NCI-H82 treated with DMSO at 0.1 percent for 48 hours (cell line): ENCODE measurements around the gene SUV39H2.
"Not testable (repeated sequence)": the region's sequence is repeated elsewhere in the genome, so short reads cannot be mapped to it uniquely, and the experiment has no call there.

Experiments used
- DNase-seq: peaks from one replicate; lab custom pipeline; 2025; ENCODE audit not compliant: unreplicated experiment; lab: John Stamatoyannopoulos, UW

Gene SUV39H2

DNA sequence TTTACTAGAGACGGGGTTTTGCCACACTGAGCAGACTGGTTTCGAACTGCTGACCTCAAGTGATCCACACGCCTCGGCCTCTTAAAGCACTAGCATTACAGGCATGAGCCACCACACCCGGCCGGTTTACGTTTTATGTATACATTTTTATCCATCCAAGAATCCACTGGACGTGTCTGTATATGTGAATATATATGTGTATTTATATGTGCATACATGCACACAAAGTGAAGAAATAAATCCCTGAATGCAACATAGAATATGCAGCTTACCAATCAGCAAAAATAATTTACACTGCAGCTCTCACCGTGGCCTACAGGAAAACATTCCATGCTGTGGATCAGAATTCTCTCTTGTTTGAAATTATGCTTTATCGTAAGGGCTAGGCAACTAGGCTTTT lies 51.9 kb downstream of the SUV39H2 start:
- DNase-seq, result no peak

DNA sequence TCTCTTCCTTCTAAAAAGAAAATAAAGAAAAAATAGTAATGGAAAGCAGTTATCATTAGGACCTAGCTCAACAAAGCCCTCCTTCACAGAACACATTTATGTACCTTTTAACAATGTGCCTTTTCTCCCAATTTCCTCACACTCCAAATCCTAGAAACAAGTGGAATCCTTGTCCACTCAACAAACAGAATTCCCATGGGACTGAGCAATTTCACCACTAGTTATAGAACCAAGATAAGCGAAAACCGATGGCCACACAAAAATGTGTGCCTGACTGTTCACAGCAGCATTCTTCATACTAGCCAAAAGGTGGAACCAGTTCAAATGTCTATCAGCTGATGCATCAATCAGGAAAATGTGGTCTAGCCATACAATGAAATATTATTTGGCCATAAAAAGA lies 57.9 kb downstream of the SUV39H2 start:
- no peak for DNase-seq

DNA sequence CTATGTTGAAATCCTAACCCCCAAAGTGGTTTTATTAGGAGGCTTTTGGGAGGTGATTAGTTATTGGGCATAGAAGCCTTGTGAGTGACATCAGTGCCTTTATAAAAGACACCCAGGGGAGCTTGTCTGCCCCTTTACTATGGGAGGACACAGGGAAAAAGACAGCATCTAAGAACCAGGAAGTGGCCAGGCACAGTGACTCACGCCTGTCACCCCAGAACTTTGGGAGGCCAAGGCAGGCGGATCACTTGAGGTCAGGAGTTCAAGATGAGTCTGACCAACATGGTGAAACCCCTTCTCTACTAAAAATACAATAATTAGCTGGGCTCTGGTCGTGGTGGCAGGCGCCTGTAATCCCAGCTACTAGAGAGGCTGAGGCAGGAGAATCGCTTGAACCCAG lies 60.3 kb downstream of the SUV39H2 start:
- not testable (repeated sequence) for DNase-seq

DNA sequence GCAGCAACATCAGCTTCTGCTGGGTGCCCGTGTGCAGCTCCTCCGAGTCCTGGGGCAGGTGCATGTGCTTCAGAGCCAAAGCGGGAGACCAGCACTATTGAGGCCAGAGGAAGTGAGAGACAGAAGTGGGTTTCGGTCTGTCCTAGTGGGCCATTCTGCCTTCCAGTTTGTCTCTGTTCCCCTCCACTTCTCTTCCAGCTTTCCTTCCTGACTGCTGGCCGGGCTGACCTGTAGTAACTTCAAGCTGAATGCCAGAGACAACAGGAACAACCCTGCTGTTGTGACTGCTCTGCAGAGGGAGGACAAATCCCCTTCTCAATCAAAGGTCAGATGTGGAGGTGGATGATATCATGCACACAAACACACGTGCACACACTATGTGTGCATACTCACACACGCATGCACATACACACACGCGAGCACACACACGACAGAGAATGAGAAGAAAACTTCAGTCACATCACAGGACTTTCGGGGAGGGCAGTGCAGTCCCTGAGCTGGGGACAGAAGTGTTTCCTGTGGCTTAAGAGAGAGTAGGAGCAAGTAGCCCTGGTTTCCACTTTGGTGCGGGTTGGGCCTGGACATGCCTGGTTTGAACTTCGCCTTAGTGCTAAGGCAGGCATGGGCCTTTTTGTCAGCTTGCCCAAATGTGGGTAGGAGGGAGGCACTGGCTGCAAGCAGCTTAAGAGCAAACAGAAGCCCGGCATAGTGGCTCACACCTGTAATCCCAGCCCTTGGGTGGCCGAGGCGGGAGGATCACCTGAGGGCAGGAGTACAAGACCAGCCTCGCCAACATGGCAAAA lies 63.7 kb downstream of the SUV39H2 start:
- not testable (repeated sequence) for DNase-seq

DNA sequence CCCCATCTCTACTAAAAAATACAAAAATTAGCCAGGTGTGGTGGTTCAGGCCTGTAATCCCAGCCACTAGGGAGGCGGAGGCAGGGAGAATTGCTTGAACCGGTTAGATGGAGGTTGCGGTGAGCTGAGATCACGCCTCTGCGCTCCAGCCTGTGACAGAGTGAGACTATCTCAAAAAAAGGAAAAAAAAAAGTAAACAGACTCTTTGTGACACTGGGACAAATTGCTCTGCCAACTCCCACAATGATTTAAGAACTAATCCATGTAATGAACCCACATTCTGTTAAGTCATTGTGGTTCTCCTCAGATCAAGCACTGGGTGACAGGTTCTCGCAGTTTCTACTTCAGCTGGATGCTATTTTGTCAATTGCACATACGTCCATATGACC lies 64.3 kb downstream of the SUV39H2 start:
- DNase-seq, result not testable (repeated sequence)

DNA sequence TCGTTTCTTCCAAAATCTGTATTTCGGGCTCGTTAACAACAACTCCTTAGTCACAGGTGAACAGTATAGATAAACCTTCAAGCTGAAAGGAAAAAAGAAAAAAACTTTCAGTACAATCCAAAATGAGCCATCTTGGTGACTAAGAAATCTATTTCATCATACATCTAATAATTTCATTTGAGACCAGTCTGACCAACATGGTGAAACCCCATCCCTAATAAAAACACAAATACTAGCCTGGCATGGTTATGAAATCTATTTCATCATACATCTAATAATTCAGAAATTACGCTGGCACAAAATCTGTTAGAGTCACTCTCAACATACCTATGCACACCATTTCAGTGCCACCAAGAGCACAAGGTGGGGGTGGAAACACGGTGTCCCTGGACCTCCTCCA lies 66.4 kb downstream of the SUV39H2 start:
- DNase-seq, result no peak

DNA sequence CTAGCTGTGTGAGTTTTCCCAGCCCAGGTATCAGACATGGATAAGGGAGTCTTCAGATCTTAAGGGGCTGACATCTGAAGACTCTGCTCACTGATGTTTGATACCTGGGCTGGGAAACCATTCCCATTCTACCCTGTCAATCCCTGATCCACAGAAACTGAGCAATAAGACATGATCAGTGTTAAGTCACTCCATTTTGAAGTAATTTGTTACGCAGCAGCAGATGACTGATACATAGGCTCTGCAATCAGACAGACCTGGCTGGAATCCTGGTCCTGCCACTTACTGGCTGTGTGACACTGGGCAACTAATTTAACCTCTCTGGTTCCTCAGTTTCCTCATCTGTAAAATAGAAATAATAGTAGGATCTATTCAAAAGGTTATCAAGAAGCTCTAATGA lies 68.6 kb downstream of the SUV39H2 start:
- no peak for DNase-seq

DNA sequence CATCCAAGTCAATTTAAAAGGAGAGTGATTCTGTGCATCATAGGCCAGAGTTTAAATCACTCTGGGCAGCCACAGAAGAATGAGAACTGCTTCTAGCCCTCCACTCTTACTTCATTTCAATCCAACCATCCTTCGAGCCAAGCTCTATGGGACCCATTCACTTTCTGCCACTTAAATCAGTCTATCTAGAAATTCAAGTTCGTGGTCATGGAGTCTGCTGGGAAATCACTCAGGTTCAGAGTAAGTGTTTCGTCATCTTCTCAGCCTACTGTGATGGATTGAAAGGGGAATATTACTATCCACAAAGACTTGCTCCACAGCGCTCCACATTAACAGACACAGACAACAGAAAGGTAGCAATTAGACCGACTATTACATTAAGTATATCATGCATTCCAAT lies 70.6 kb downstream of the SUV39H2 start:
- DNase-seq, result no peak

DNA sequence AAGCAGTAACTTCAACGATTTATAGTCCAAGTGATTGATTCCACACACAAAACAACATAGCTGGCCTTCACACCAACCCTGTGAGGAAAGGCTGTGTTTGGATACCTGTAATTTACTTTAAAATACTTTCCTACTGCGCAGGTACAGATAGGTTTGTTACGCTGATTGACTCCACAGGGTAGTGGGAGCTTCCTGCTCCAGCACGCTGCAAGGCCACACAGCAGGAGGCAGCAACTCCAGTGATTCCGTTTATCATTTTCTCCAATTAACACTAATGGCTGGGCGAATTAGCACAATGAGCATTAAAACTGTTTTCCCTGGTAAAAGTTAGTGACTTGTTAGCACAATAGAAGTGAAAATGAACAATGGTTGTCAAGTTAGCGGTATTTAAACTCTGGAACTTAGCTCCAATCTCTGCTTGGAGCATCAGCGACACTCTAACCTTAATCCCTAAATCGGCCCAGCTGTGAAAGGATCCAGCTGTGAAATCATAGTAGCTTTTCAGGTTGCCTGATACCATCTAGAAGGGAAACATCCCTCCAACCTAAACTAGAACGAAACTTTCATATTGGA lies 74.3 kb downstream of the SUV39H2 start:
- no peak for DNase-seq

DNA sequence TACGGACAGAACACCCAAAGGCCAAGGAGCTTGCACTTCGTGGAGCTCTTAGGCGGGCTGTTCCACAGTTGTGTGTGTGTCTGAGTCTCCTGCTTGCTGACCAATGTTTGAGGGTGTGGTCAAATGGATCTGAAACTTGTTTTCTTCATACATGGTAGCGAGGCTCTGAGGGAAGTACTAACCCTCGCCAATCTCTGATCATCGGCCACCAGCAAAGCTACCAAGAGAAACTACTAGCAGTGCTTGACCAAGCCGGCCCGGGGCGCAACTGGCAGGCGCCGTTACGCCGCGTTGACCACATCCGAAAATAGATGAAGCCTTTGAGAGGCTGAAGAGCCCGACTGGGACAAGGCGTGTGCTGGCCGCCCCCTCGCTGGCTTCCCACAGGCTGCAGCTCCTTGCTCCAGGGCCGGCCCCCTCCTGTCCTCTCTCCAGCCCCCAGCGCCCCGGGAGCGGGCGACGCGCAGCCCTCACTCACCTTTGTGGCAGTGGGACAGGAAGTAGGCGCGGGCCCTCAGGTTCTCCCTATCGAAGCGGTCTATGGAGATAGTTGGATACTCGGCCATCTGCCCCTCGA lies 74.8 kb downstream of the SUV39H2 start:
- no peak for DNase-seq
